ENCODE results near the gene EXD1.
"Not testable (repeated sequence)": the region's sequence is repeated elsewhere in the genome, so short reads cannot be mapped to it uniquely, and the experiment has no call there.

The EXD1 gene

GRCh38 chr15:41256103-41256502 is 25.5 kb upstream of the EXD1 start:
- peaks cover 3% of the 10 kb centered on the region for H3K27me3 Mint-ChIP-seq (ENCODE audit: low read depth, poor library complexity)
- no peak overlapping the region for H3K4me3 Mint-ChIP-seq
- no peaks in the 10 kb centered on the region for H3K4me1 Mint-ChIP-seq
- no peak overlapping the region for H3K27ac Mint-ChIP-seq
- TF ChIP-seq, protein P1, sequence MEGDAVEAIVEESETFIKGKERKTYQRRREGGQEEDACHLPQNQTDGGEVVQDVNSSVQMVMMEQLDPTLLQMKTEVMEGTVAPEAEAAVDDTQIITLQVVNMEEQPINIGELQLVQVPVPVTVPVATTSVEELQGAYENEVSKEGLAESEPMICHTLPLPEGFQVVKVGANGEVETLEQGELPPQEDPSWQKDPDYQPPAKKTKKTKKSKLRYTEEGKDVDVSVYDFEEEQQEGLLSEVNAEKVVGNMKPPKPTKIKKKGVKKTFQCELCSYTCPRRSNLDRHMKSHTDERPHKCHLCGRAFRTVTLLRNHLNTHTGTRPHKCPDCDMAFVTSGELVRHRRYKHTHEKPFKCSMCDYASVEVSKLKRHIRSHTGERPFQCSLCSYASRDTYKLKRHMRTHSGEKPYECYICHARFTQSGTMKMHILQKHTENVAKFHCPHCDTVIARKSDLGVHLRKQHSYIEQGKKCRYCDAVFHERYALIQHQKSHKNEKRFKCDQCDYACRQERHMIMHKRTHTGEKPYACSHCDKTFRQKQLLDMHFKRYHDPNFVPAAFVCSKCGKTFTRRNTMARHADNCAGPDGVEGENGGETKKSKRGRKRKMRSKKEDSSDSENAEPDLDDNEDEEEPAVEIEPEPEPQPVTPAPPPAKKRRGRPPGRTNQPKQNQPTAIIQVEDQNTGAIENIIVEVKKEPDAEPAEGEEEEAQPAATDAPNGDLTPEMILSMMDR (IDR thresholded peaks at IDR 0.05) = no peak
- H3K36me3 Mint-ChIP-seq (ENCODE audit: low read depth) = peaks cover 13% of the 10 kb centered on the region
- no peaks in the 10 kb centered on the region for H3K9me3 Mint-ChIP-seq
- DNase-seq = no peak

DNA sequence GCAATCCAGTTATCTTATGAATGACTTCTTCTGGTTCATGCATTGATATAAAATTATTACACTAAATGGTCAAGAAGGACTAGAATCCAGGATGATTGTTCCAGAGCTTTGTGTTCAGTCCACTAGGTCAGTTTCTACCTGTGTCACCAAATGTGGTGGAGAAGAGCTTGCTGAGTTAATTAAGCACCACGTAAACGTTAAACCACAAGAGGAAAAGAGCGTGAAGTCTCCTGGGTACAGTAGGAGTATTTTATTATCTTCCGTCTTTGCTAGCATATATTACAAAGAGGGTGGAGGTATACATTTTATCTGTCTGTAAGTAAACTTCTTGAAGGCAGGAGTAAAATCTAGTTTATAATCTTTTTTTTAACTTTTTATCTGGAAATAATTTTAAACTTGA is 24.0 kb upstream of the EXD1 start:
- no peaks in the 10 kb centered on the region for H3K27me3 Mint-ChIP-seq (ENCODE audit: low read depth, poor library complexity)
- H3K36me3 Mint-ChIP-seq (ENCODE audit: low read depth) = peaks cover 15% of the 10 kb centered on the region
- no peaks in the 10 kb centered on the region for H3K9me3 Mint-ChIP-seq
- no peak for DNase-seq
- no peak overlapping the region for H3K27ac Mint-ChIP-seq
- H3K4me1 Mint-ChIP-seq = no peaks in the 10 kb centered on the region
- no peak overlapping the region for H3K4me3 Mint-ChIP-seq
- TF ChIP-seq, protein P1 (IDR thresholded peaks at IDR 0.05) = no peak

DNA sequence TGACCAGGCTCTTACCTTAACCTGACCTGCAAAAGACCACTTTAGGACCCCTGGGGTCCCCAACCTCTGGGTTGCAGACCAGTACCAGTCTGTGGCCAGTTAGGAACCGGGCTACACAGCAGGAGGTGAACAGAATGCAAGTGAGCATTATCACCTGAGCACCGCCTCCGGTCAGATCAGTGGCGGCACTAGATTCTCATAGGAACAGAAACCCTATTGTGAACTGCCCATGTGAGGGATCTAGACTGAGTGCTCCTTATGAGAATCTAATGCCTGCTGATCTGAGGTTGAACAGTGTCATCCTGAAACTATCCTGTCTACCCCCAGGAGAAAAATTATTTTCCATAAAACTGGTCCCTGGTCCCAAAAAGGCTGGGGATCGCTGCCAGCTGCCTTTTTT is 20.9 kb upstream of the EXD1 start:
- Mint-ChIP-seq H3K4me3 (no peak overlapping the region), H3K36me3 (ENCODE audit: low read depth) (peaks cover 25% of the 10 kb centered on the region), H3K9me3 (no peaks in the 10 kb centered on the region), H3K27ac (peak overlapping the region; percentile 46), H3K4me1 (no peaks in the 10 kb centered on the region), H3K27me3 (ENCODE audit: low read depth, poor library complexity) (no peaks in the 10 kb centered on the region)
- TF ChIP-seq, protein P1 (IDR thresholded peaks at IDR 0.05) = no peak
- no peak for DNase-seq

- H3K27ac Mint-ChIP-seq, H3K9me3 Mint-ChIP-seq, DNase-seq: not testable (repeated sequence)
Observed at GRCh38 chr15:41250745-41251144, 20.2 kb upstream of the EXD1 start.

GRCh38 chr15:41241221-41241964 is 10.8 kb upstream of the EXD1 start:
- no peaks in the 10 kb centered on the region for H3K9me3 Mint-ChIP-seq
- H3K27me3 Mint-ChIP-seq (ENCODE audit: low read depth, poor library complexity) = no peaks in the 10 kb centered on the region
- no peak for DNase-seq
- peak overlapping the region; percentile 62 for H3K27ac Mint-ChIP-seq
- H3K36me3 Mint-ChIP-seq (ENCODE audit: low read depth) = peaks cover 10% of the 10 kb centered on the region
- no peak overlapping the region for H3K4me3 Mint-ChIP-seq
- TF ChIP-seq, protein P1 (IDR thresholded peaks at IDR 0.05) = no peak
- peaks cover 8% of the 10 kb centered on the region for H3K4me1 Mint-ChIP-seq

More at GRCh38 chr15:41250745-41251144, 20.2 kb upstream of the EXD1 start:
- not testable (repeated sequence) for H3K27me3 Mint-ChIP-seq (ENCODE audit: low read depth, poor library complexity); H3K4me3 Mint-ChIP-seq; H3K4me1 Mint-ChIP-seq
- peaks cover 30% of the 10 kb centered on the region for H3K36me3 Mint-ChIP-seq (ENCODE audit: low read depth)

- peak overlapping the region; percentile 87 for H3K27ac Mint-ChIP-seq
- peaks cover 8% of the 10 kb centered on the region for H3K4me1 Mint-ChIP-seq
- no peak overlapping the region for H3K4me3 Mint-ChIP-seq
Observed at GRCh38 chr15:41238100-41238499, 7.5 kb upstream of the EXD1 start.

More at GRCh38 chr15:41238100-41238499, 7.5 kb upstream of the EXD1 start:
- H3K27me3 Mint-ChIP-seq (ENCODE audit: low read depth, poor library complexity) = no peaks in the 10 kb centered on the region
- TF ChIP-seq, protein P1 (IDR thresholded peaks at IDR 0.05) = no peak
- no peaks in the 10 kb centered on the region for H3K36me3 Mint-ChIP-seq (ENCODE audit: low read depth)
- DNase-seq = no peak
- H3K9me3 Mint-ChIP-seq = no peaks in the 10 kb centered on the region
